Fibroblast of skin of left quadriceps (primary cell): ENCODE data around the gene PSMD9.

Experiments
- DNase-seq, 2 experiments: peaks; one replicate each; pipeline ENCODE4 v3.0.0-alpha.2; 2013; ENCODE audit warnings: low read depth in 2 of 2

Gene PSMD9

GRCh38 chr12:121955258-121956237, 67.0 kb downstream of the PSMD9 start:
- no peak for DNase-seq

- DNase-seq = no peak
Measured at GRCh38 chr12:121957861-121958515, 69.4 kb downstream of the PSMD9 start.

GRCh38 chr12:121958541-121959240, 70.1 kb downstream of the PSMD9 start:
- no peak for DNase-seq

- no peak for DNase-seq
Measured at GRCh38 chr12:121960541-121960940, 72.0 kb downstream of the PSMD9 start.

GRCh38 chr12:121961195-121961879, 72.7 kb downstream of the PSMD9 start:
- DNase-seq = no peak

- DNase-seq = no peak
Measured at GRCh38 chr12:121963341-121964018, 74.9 kb downstream of the PSMD9 start.

GRCh38 chr12:121964813-121965643, 76.4 kb downstream of the PSMD9 start:
- peak; percentile 57 to 60 for DNase-seq

- no peak for DNase-seq
Measured at GRCh38 chr12:121966959-121967358, 78.4 kb downstream of the PSMD9 start.
